ENCODE results near the gene TMC8. TPM values are rescaled to one million over a fixed set of nuclear protein-coding genes. Genes with fewer than 3 reads are reported as not detected.

Gene TMC8
- total and polyA plus RNA-seq, 2 donors (not counting 3 experiments of a cell fraction or from before 2014, with no cell fraction given): 0.07 to 1.3 TPM

- no peak for TF ChIP-seq JUN (IDR thresholded peaks at IDR 0.05; ENCODE audit: borderline replicate concordance, insufficient read depth, insufficient read length, low read depth)
- no peak for TF ChIP-seq MYC (IDR thresholded peaks at IDR 0.05; ENCODE audit: low read depth, low read length)
- no peak for TF ChIP-seq MAX (IDR thresholded peaks at IDR 0.05; ENCODE audit: insufficient read depth, insufficient read length)
- TF ChIP-seq POLR2AphosphoS5 (IDR thresholded peaks at IDR 0.05; ENCODE audit: insufficient read depth, low read depth, low read length): no peak
- no peak for TF ChIP-seq GATA2 (IDR thresholded peaks at IDR 0.05; ENCODE audit: insufficient read depth, insufficient read length, low read depth, low read length)
- TF ChIP-seq EZH2 (IDR thresholded peaks at IDR 0.05; ENCODE audit: borderline replicate concordance, low read depth, low read length, severe bottlenecking): no peak
- no peak for TF ChIP-seq POLR2A (IDR thresholded peaks at IDR 0.05; ENCODE audit: low read depth, low read length)
- TF ChIP-seq FOS (IDR thresholded peaks at IDR 0.05; ENCODE audit: borderline replicate concordance, insufficient read depth, low read length): no peak
- TF ChIP-seq CTCF (IDR thresholded peaks at IDR 0.05; ENCODE audit: extremely low read depth in 1 of 2, insufficient read depth in 1 of 2, low read depth in 1 of 2, low read length in 2 of 2): no peak
- no peak for DNase-seq (ENCODE audit: low read depth, low spot score)
- Histone ChIP-seq H3K27me3 (ENCODE audit: control insufficient read depth in 2 of 2, insufficient read depth in 2 of 2, low read length in 2 of 2) (no peaks in the 10 kb centered on the region), H3K4me1 (ENCODE audit: control insufficient read depth, extremely low read depth, insufficient read depth, low read length) (peaks cover 11% of the 10 kb centered on the region), H3K4me3 (replicated peaks in 1 of 3; ENCODE audit: insufficient read depth in 1 of 3, low read depth in 1 of 3, low read length in 3 of 3) (no peak overlapping the region), H3K27ac (ENCODE audit: insufficient read depth, low read depth, low read length) (no peak overlapping the region), H3K79me2 (ENCODE audit: control insufficient read depth, insufficient read depth, low read length) (peaks cover 19% of the 10 kb centered on the region), H3K9ac (replicated peaks; ENCODE audit: extremely low read depth, insufficient read depth, low read length) (no peak overlapping the region), H3K9me3 (replicated peaks; ENCODE audit: control insufficient read depth, insufficient read depth, low read length) (no peaks in the 10 kb centered on the region), H4K20me1 (replicated peaks; ENCODE audit: control insufficient read depth, extremely low read depth, insufficient read depth, low read length) (no peaks in the 10 kb centered on the region), H2AFZ (ENCODE audit: low read depth, low read length) (no peak overlapping the region), H3K4me2 (ENCODE audit: insufficient read depth, low read length) (no peak overlapping the region), H3K36me3 (ENCODE audit: control insufficient read depth in 2 of 2, extremely low read depth in 1 of 2, insufficient read depth in 2 of 2, low read length in 2 of 2) (no peaks in the 10 kb centered on the region), H3K9me1 (replicated peaks; ENCODE audit: control insufficient read depth, extremely low read depth, insufficient read depth, low read length) (no peaks in the 10 kb centered on the region)
- FAIRE-seq: no peak
- no TSS peak for BruUV-seq (replicated peaks)
- dilution Hi-C loops (cut with MboI; ENCODE audit: extremely low pct_ligation_motif_present, low sequenced_read_pairs) (no loop called here), intact Hi-C loops (cut with micrococcal nuclease) (loop anchor here (5.0 kb wide), 2 partner anchors 228 to 353 kb away; partner anchors contain the start of gene TNRC6C)
- ChIA-PET POLR2A (no interaction called here), CTCF (interaction anchor here (2.5 to 3.3 kb wide), 2 partner anchors 10 to 66 kb away, joined by 11 to 24 read pairs; no protein-coding TSS in a partner anchor)
These were observed 54.3 kb downstream of the TMC8 start for GRCh38 chr17:78184868-78185267.
